Keratinocyte (primary cell): Measurements from ENCODE around the gene SLC7A4. TPM values are rescaled to one million over a fixed set of nuclear protein-coding genes. Genes with fewer than 3 reads are reported as not detected.

ENCODE experiments used
- DNase-seq: peaks from one replicate; pipeline ENCODE4 v3.0.0-alpha.2; 2011; ENCODE audit warnings: low read depth, missing footprints, low spot score
- FAIRE-seq: peaks from 2 replicates; lab custom pipeline; 2011; peaks lifted over from hg19 to GRCh38; lab: Jason Lieb, UNC
- H2AFZ ChIP-seq: 2 replicates; pipeline ENCODE4 v1.6.0; 2012; ENCODE audit warnings: low read length, control low read depth, inconsistent platforms; ENCODE audit not compliant: control insufficient read depth
- H3K27ac ChIP-seq: 2 replicates; pipeline ENCODE4 v1.5.1; 2011; ENCODE audit warnings: low read length; ENCODE audit not compliant: control insufficient read depth, insufficient read depth
- H3K27me3 ChIP-seq: 3 replicates; pipeline ENCODE4 v1.6.0; 2011; ENCODE audit warnings: low read length; ENCODE audit not compliant: control insufficient read depth, insufficient read depth; ENCODE audit errors: extremely low read depth
- H3K36me3 ChIP-seq, 2 experiments: 2 replicates in 1 of 2; 3 replicates in 1 of 2; pipeline ENCODE4 v1.5.1; 2011; ENCODE audit warnings: low read length in 2 of 2, mild to moderate bottlenecking in 1 of 2; ENCODE audit not compliant: control insufficient read depth in 2 of 2, insufficient read depth in 2 of 2; ENCODE audit errors: extremely low read depth in 1 of 2
- H3K4me1 ChIP-seq: 3 replicates; pipeline ENCODE4 v1.5.1; 2011; ENCODE audit warnings: low read length; ENCODE audit not compliant: control insufficient read depth, insufficient read depth; ENCODE audit errors: extremely low read depth
- H3K4me2 ChIP-seq: 3 replicates; pipeline ENCODE4 v1.6.0; 2011; ENCODE audit warnings: low read depth, low read length; ENCODE audit not compliant: control insufficient read depth, insufficient read depth; ENCODE audit errors: extremely low read depth
- H3K4me3 ChIP-seq, 3 experiments: fragments of 200-600 bp in 1 of 3; sonication (generic) in 1 of 3; 2 replicates in 2 of 3; 3 replicates in 1 of 3; pipeline ENCODE4 v1.5.1; 2011 to 2016; ENCODE audit warnings: low read length in 3 of 3, mild to moderate bottlenecking in 3 of 3, control low read depth in 2 of 3, inconsistent platforms in 1 of 3, low read depth in 1 of 3, mixed read lengths in 1 of 3, mixed run types in 1 of 3, moderate library complexity in 1 of 3; ENCODE audit not compliant: control insufficient read depth in 2 of 3, insufficient read depth in 2 of 3; ENCODE audit errors: extremely low read depth in 1 of 3
- H3K79me2 ChIP-seq: 2 replicates; pipeline ENCODE4 v1.6.0; 2012; ENCODE audit warnings: low read length; ENCODE audit not compliant: control insufficient read depth, insufficient read depth
- H3K9ac ChIP-seq: 3 replicates; pipeline ENCODE4 v1.6.0; 2011; ENCODE audit warnings: low read length; ENCODE audit not compliant: control insufficient read depth, insufficient read depth; ENCODE audit errors: extremely low read depth
- H3K9me1 ChIP-seq: 3 replicates; pipeline ENCODE4 v1.6.0; 2011; ENCODE audit warnings: low read length; ENCODE audit not compliant: control insufficient read depth, insufficient read depth; ENCODE audit errors: extremely low read depth
- H3K9me3 ChIP-seq: 2 replicates; pipeline ENCODE4 v1.5.1; 2012; ENCODE audit warnings: low read depth, low read length; ENCODE audit not compliant: control insufficient read depth
- H4K20me1 ChIP-seq: 3 replicates; pipeline ENCODE4 v1.6.0; 2011; ENCODE audit warnings: low read length; ENCODE audit not compliant: control insufficient read depth, insufficient read depth; ENCODE audit errors: extremely low read depth
- CTCF ChIP-seq, 3 experiments: IDR thresholded peaks in 1 of 3; conservative IDR thresholded peaks in 1 of 3; optimal IDR thresholded peaks in 1 of 3; 2 replicates in 2 of 3; 3 replicates in 1 of 3; pipeline versions ENCODE3 to v1.5.1; 2011; ENCODE audit warnings: low read length in 3 of 3, mild to moderate bottlenecking in 3 of 3, moderate library complexity in 2 of 3, control low read depth in 1 of 3, inconsistent platforms in 1 of 3; ENCODE audit not compliant: insufficient read depth in 2 of 3; ENCODE audit errors: extremely low read depth in 1 of 3
- EZH2 ChIP-seq: IDR thresholded peaks from one replicate; pipeline ENCODE4 v1.6.1; 2012; ENCODE audit warnings: inconsistent platforms, mild to moderate bottlenecking, low read length, moderate library complexity
- dilution Hi-C: fragments of 300-500 bp; cut with MboI; formaldehyde crosslinking; loops from one replicate; pipeline ENCODE4 v1.7.0; 2020; ENCODE audit warnings: low sequenced_read_pairs; ENCODE audit not compliant: extremely low pct_ligation_motif_present
- polyA plus RNA-seq, 5 experiments: library from polyadenylated mRNA; depleted of rRNA in 3 of 5; stranded (reverse) in 3 of 5; stranded (forward) in 1 of 5; unstranded in 1 of 5; fragments of >200 nt; gene quantifications; 1 replicate in 1 of 5; 2 replicates in 3 of 5; 3 replicates in 1 of 5; pipeline versions ENCODE4 v1.2.1 to v1.2.3, GENCODE V29; 2011 to 2012; ENCODE audit warnings: missing spikeins in 2 of 5, low read depth in 1 of 5, low replicate concordance in 1 of 5

Gene SLC7A4
- polyA plus RNA-seq, 1 donor (not counting 4 experiments of a cell fraction or from before 2014, with no cell fraction given): 0.10 TPM

DNA sequence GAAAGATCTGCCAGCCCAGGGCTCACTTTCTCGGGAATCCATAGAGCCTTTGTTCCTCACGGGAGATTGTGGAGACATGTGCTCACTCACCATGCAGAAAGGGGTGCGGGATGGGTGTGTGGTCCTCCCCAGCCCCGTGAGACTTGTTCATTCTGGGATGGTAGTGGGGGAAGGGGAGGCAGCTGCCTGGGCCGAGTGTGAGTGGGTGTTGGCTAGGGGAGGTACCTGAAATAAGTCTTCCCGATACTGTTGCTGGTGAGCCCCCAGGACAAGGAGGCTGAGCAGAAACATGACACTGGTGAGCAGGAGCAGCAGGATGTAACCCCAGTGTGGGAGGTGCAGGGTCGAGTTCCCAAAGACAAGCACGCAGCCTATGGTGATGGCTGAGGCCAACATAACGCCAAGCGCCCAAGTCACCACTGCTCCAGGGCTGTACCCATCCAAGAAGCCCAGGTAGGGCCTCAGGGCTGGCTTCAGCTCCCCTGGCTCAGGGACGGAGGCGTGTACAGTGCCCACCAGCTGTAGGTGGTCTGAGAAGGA, 2.8 kb downstream of the SLC7A4 start:
- H3K4me3 ChIP-seq: no peak overlapping the region
- dilution Hi-C loops: no loop called here
- TF ChIP-seq EZH2: no peak
- TF ChIP-seq CTCF (optimal IDR thresholded peaks at IDR 0.05 in 1 of 3, IDR thresholded peaks at IDR 0.05 in 1 of 3, conservative IDR thresholded peaks at IDR 0.05 in 1 of 3; ENCODE audit: extremely low read depth in 1 of 3, insufficient read depth in 2 of 3, low read length in 3 of 3): no peak
- peaks cover 22% of the 10 kb centered on the region for H3K27me3 ChIP-seq
- no peaks in the 10 kb centered on the region for H3K36me3 ChIP-seq
- no peaks in the 10 kb centered on the region for H4K20me1 ChIP-seq
- no peak overlapping the region for H3K9ac ChIP-seq
- no peaks in the 10 kb centered on the region for H3K9me3 ChIP-seq
- H3K4me2 ChIP-seq: no peak overlapping the region
- H2AFZ ChIP-seq: no peak overlapping the region
- no peak overlapping the region for H3K27ac ChIP-seq
- no peaks in the 10 kb centered on the region for H3K9me1 ChIP-seq
- DNase-seq (no peak), FAIRE-seq (no peak)
- peaks cover 31% of the 10 kb centered on the region for H3K4me1 ChIP-seq
- no peaks in the 10 kb centered on the region for H3K79me2 ChIP-seq

DNA sequence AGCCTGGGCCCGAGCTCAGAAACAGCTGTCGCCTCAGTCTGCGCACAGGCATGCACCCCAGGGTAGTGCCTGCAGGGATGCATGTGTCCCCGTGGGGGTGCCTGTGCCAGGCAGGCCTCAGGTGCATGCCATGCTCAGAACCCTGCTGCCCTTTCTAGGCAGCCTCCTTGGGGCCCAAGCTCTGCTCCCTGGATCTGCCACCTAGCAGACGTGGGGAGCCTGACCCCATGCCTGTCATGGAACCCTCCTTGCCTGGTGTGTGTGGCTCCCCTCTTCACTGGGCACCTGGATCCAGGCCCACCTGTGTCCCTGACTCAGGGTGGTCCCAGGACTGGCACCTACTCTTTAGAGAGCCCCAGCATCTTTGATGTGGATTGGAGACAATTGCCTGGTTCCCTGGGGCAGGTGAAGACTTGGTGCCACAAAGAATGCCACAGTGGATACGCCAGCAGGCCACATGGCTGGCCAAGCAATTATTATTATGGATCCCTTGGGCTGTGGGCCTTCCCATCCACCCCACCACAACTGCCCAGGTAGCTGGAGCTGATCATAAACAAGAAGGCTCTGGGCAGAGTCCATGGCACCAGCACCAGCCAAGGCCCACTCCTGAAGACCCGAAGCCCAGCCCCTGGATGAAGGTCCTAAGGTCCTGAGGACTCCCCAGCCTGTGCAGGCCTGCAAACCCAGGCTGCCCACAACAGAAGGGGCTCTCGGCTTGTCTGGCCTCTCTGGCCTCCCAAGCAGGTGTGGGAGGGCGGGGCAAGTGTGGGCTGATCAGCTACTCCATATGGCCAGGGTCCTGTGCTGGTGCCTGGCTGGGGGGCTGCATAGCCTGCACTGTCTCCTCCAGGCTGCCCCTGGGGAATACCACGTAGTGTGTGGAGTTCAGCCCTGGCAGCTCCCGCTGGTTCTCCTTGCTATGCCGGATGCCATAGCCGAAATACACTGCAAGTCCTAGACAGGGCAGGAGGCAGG, 3.8 kb downstream of the SLC7A4 start:
- DNase-seq (no peak), FAIRE-seq (no peak)
- no peaks in the 10 kb centered on the region for H4K20me1 ChIP-seq
- no peak for TF ChIP-seq EZH2
- TF ChIP-seq CTCF (optimal IDR thresholded peaks at IDR 0.05 in 1 of 3, IDR thresholded peaks at IDR 0.05 in 1 of 3, conservative IDR thresholded peaks at IDR 0.05 in 1 of 3; ENCODE audit: extremely low read depth in 1 of 3, insufficient read depth in 2 of 3, low read length in 3 of 3): no peak
- H2AFZ ChIP-seq: no peak overlapping the region
- H3K36me3 ChIP-seq: no peaks in the 10 kb centered on the region
- H3K4me2 ChIP-seq: no peak overlapping the region
- H3K79me2 ChIP-seq: no peaks in the 10 kb centered on the region
- no peak overlapping the region for H3K4me3 ChIP-seq
- H3K9ac ChIP-seq: no peak overlapping the region
- no peaks in the 10 kb centered on the region for H3K9me3 ChIP-seq
- H3K4me1 ChIP-seq: peaks cover 31% of the 10 kb centered on the region
- dilution Hi-C loops: no loop called here
- H3K27me3 ChIP-seq: peaks cover 22% of the 10 kb centered on the region
- no peaks in the 10 kb centered on the region for H3K9me1 ChIP-seq
- H3K27ac ChIP-seq: no peak overlapping the region
